ENCODE results near the gene FSTL3. TPM values are rescaled to one million over a fixed set of nuclear protein-coding genes. Genes with fewer than 3 reads are reported as not detected.

FSTL3 gene
- total and polyA plus RNA-seq, 4 donors: 2.2 to 8.4 (median 6.0) TPM

DNA sequence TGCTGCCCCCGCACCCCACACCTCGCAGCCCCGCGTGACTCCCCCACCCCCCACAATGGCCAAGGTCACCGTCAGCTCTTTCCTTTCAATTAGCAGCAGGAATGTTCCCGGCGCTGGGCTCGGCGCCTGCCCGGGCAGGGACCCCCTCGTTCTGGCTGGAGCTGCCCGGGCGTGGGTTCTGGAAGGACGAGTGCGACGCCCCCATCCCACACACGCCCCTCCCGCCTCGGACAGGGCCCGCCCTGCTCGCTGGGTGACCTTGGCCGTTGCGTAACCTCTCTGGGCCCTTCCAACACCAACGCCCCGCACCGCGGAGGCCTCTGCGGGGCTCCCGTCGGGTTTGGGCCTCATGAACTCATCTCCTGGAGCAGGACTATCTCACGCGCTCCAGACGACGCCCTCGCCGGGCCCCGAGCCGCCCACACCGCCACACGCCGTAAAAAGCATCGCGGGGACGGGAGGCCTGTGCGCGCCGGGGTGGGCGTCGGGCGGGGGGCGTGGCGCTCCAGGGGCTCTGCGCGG lies 42.9 kb downstream of the FSTL3 start:
- Histone ChIP-seq H3K27me3 (ENCODE audit: control insufficient read depth in 4 of 4, insufficient read depth in 4 of 4, low read length in 3 of 4) (peaks cover 0 to 3% (median 1%) of the 10 kb centered on the region in 4 donors), H3K4me1 (ENCODE audit: control insufficient read depth in 4 of 4, insufficient read depth in 4 of 4, low read length in 3 of 4) (peaks cover 0 to 7% (median 3%) of the 10 kb centered on the region in 4 donors), H3K9me3 (ENCODE audit: control insufficient read depth in 4 of 4, low read length in 3 of 4) (no peaks in the 10 kb centered on the region), H3K36me3 (ENCODE audit: control insufficient read depth in 4 of 4, insufficient read depth in 3 of 4, low read depth in 1 of 4, low read length in 3 of 4) (no peaks in the 10 kb centered on the region), H3K4me3 (ENCODE audit: low read depth in 1 of 3, low read length in 3 of 3) (no peak overlapping the region), H3K9ac (ENCODE audit: low read depth in 1 of 2, low read length in 2 of 2) (no peak overlapping the region), H3K27ac (ENCODE audit: low read depth in 1 of 2, low read length in 2 of 2) (no peak overlapping the region)
- TF ChIP-seq, protein P1, sequence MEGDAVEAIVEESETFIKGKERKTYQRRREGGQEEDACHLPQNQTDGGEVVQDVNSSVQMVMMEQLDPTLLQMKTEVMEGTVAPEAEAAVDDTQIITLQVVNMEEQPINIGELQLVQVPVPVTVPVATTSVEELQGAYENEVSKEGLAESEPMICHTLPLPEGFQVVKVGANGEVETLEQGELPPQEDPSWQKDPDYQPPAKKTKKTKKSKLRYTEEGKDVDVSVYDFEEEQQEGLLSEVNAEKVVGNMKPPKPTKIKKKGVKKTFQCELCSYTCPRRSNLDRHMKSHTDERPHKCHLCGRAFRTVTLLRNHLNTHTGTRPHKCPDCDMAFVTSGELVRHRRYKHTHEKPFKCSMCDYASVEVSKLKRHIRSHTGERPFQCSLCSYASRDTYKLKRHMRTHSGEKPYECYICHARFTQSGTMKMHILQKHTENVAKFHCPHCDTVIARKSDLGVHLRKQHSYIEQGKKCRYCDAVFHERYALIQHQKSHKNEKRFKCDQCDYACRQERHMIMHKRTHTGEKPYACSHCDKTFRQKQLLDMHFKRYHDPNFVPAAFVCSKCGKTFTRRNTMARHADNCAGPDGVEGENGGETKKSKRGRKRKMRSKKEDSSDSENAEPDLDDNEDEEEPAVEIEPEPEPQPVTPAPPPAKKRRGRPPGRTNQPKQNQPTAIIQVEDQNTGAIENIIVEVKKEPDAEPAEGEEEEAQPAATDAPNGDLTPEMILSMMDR (IDR thresholded peaks at IDR 0.05; ENCODE audit: low read depth, low read length, missing input control): no peak
- TF ChIP-seq HNF4A (conservative IDR thresholded peaks at IDR 0.05) (no peak), RXRA (IDR thresholded peaks at IDR 0.05) (peak in 1 of 2 donors; percentile 16), SP1 (IDR thresholded peaks at IDR 0.05) (no peak)
- TF ChIP-seq, protein P2, sequence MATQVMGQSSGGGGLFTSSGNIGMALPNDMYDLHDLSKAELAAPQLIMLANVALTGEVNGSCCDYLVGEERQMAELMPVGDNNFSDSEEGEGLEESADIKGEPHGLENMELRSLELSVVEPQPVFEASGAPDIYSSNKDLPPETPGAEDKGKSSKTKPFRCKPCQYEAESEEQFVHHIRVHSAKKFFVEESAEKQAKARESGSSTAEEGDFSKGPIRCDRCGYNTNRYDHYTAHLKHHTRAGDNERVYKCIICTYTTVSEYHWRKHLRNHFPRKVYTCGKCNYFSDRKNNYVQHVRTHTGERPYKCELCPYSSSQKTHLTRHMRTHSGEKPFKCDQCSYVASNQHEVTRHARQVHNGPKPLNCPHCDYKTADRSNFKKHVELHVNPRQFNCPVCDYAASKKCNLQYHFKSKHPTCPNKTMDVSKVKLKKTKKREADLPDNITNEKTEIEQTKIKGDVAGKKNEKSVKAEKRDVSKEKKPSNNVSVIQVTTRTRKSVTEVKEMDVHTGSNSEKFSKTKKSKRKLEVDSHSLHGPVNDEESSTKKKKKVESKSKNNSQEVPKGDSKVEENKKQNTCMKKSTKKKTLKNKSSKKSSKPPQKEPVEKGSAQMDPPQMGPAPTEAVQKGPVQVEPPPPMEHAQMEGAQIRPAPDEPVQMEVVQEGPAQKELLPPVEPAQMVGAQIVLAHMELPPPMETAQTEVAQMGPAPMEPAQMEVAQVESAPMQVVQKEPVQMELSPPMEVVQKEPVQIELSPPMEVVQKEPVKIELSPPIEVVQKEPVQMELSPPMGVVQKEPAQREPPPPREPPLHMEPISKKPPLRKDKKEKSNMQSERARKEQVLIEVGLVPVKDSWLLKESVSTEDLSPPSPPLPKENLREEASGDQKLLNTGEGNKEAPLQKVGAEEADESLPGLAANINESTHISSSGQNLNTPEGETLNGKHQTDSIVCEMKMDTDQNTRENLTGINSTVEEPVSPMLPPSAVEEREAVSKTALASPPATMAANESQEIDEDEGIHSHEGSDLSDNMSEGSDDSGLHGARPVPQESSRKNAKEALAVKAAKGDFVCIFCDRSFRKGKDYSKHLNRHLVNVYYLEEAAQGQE (IDR thresholded peaks at IDR 0.05): no peak
- WGBS: 18% methylated on average over 54 of the region's 54 CpGs
- no peak for DNase-seq (ENCODE audit: low spot score)

DNA sequence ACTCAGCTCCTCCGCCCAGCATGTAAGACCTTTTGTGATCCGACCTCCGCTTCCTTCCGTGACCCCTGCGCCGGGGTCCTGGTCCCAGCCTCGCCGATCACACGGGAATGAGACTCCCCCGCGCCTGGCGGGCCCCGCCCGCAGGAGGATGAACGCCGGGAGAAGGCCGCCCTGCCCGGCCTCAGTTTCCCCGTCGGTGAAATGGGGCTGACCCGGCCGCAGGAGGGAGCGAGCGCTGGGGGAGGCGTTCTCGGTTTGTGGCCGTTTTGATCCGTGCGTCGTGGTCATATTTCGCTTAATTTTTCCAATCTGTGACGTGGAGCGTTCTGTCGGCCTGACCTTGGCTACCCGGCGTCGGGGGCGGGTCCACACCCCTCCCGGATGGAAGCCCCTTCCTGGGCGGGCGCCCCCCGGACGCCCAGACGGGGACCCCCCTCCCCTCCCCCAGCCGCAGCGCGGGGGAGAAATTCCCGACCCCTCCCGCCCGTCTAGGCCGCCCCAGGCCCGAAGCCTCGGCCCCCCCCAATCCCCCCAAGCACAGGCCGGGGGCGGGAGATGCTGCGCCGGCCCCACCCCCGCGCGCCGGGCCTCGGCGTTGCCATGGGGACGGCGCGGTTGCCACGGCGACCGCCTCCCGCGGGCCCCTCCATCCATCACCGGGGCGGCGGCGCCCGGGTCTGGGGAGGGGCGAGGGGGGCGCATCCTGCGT lies 43.6 kb downstream of the FSTL3 start:
- no peak overlapping the region for H3K27ac ChIP-seq (ENCODE audit: low read depth in 1 of 2, low read length in 2 of 2)
- H3K9ac ChIP-seq (ENCODE audit: low read depth in 1 of 2, low read length in 2 of 2): no peak overlapping the region
- H3K27me3 ChIP-seq (ENCODE audit: control insufficient read depth in 4 of 4, insufficient read depth in 4 of 4, low read length in 3 of 4): peaks cover 0 to 3% (median 1%) of the 10 kb centered on the region in 4 donors
- H3K36me3 ChIP-seq (ENCODE audit: control insufficient read depth in 4 of 4, insufficient read depth in 3 of 4, low read depth in 1 of 4, low read length in 3 of 4): no peaks in the 10 kb centered on the region
- H3K4me3 ChIP-seq (ENCODE audit: low read depth in 1 of 3, low read length in 3 of 3): no peak overlapping the region
- WGBS: 12% methylated on average over 79 of the region's 79 CpGs
- DNase-seq (ENCODE audit: low spot score): no peak
- no peak for TF ChIP-seq RAD21 (IDR thresholded peaks at IDR 0.05)
- no peak for TF ChIP-seq SP1 (IDR thresholded peaks at IDR 0.05)
- TF ChIP-seq, protein P2 (IDR thresholded peaks at IDR 0.05): no peak
- peaks cover 0 to 7% (median 3%) of the 10 kb centered on the region in 4 donors for H3K4me1 ChIP-seq (ENCODE audit: control insufficient read depth in 4 of 4, insufficient read depth in 4 of 4, low read length in 3 of 4)
- H3K9me3 ChIP-seq (ENCODE audit: control insufficient read depth in 4 of 4, low read length in 3 of 4): no peaks in the 10 kb centered on the region
